Islet of Langerhans (tissue), 1 donor: ENCODE measurements around the gene ELL.

Experiments
- FAIRE-seq: peaks from one replicate; lab custom pipeline; 2011; peaks lifted over from hg19 to GRCh38; lab: Jason Lieb, UNC

ELL gene

DNA sequence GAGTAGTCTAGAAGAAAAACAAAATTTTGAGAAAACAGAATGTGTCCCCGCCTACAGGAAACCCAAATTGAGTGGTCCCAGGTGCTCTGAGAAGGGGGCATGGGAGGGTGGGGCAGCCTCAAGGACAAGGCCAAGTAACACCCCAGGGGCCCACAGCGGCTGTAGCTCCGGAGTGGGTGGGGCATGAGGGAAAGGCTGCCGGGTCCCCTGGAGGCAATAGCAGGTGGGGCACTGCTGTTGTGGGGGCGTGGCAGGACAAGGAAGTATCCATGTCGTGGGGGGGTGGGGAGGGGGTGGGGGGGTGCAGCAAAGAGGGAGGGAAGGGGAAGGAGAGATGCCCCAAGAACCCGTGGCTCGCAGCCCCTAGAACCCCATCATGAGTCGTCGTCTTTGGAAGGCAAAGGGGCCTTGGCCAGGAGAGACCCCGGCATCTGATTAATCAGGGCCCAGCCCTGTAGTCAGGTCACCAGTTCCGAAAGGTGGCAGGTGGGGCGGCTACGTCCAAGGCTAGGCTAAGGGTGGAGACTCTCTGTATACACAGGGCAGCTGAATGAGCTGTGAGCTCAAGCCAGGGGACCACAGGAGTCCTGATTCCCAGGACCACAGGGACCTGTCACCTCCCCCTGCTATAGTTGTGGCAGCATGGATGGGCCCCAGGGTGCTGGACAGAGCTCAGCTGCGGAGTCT lies 76.5 kb downstream of the ELL start:
- no peak for FAIRE-seq

- no peak for FAIRE-seq
Observed at GRCh38 chr19:18444513-18444912, 77.4 kb downstream of the ELL start.

DNA sequence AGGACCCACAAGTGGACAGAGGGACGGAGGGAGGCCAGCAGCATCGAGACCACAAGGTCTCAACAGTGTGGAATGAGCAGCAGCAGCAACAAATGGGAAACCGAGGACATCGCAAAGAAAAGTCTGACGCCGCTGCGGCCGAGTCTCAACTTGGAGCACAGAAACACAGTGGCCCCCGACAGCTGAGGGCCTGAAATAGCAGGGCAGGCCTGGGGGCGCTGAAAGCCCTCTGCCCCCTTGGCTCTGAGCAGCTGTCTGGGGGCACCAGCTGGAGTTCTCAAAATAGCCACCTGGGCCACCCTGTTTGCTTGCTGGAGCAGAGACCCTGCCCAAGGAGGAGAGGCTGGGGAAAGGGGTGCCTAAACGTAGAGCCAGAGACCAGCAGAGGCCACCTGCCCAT lies 78.0 kb downstream of the ELL start:
- FAIRE-seq, result no peak

DNA sequence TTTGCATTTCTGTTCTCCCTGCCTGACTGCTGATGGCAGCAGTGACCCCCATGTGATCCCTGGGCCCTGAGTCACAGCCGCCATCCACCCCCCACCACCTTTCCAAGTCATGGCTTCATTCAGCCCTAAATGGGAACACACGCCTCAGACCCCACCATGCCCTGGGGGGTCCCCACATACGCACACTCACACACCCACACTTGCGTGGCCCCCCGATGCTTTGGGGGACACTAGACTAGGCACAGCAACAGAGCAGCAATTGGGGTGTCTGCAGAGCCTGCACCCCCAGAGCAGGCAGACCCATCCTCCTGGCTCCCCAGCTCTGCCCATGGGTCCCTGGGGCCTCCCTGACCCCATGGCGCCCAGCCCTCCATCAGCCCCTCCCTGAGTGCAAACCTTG lies 78.5 kb downstream of the ELL start:
- FAIRE-seq, result no peak

DNA sequence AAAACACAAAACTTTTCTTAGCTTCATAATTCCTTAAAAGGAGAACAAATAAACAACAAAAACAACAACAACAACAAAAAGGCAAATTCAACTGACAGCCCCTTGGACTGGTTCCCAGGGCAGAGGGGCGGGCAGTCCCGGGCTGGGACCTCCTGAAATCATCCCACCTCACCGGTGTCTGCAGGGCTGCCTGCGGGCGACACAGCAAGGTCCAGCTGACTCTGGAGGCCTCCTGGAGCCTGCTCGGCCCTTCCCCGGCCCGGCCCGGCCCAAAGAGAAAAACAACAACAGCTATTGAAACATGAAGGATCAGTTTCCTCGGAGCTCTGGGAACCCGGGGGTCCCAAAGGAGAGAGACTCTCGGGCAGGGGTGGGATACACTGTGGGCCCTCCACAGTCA lies 78.9 kb downstream of the ELL start:
- no peak for FAIRE-seq

DNA sequence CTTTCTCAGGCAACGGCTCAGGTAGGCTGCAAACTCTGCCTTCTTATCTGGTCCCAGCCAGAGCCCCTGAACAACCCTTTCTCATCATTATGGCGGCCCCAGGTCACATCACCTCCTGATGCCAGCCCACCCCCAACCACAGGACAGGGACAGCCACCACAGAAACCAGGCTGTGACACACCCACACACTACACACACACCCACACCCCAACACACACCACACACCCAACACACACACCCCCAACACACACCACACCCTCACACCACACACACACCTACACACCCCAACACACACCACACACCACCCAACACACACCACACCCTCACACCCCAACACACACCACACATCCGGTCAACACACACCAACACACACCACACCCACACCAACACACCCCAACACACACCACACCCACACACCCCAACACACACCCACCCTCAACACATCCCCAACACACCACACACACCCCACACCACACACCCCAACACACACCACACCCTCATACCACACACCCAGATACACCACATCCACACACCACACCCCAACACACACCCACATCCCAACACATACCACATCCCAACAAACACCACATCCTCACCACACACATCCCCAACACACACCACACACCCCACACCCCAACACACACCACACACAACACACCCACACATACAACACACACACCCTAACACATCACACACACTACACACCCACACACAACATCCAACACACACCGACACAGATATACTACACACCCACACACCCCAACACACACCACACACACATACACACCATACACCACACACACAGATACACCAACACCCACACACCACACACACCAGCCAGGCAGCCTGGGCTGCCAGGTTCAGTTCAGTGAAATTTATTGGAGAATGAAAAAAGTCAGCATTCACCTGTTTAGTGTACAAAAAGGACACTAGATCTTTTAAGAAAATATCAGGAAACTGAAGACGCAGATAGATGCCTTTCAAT lies 79.8 kb downstream of the ELL start:
- FAIRE-seq, result no peak

- no peak for FAIRE-seq
Observed at GRCh38 chr19:18440936-18441803, 80.7 kb downstream of the ELL start.

- no peak for FAIRE-seq
Observed at GRCh38 chr19:18440415-18440877, 81.4 kb downstream of the ELL start.

GRCh38 chr19:18439910-18440237 lies 82.0 kb downstream of the ELL start:
- no peak for FAIRE-seq

GRCh38 chr19:18439025-18439909 lies 82.6 kb downstream of the ELL start:
- no peak for FAIRE-seq

DNA sequence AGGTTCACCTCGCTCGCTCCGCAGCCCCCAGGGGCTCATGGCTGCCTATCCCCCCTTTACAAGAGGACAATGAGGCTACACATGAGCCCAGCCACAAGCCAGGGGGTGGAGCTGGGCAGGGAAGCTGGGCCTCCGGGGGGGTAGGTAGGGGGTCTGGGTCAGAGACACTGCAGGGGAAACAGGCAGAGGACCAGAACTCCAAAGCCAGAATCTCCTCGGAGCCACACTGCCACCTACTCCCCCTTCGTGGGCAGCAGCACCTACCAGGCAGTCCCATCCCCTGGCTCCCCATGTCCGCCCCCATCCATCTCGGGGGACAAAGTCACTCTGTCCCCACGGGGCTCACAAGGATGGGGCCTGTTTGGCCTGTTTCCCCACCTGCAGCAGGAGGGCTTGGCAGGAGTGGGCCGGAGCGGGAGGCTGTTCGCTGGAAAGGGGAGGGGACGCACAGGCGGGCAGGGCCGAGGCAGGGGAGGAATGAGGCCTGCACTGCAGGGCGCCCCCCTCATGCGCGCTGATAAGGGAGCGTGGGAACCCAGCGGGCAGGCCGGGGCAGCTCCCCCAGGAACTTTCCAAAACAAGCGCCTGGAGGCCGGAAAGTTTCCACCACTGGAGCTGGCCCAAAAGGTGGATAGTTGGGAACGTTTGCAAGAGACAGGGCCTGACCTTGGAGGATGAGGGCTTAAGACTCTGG lies 83.4 kb downstream of the ELL start:
- no peak for FAIRE-seq

GRCh38 chr19:18437491-18438330 lies 84.2 kb downstream of the ELL start, which contains the start of gene ISYNA1:
Gene ISYNA1 (minus strand): TSS chr19:18438133. CDS start chr19:18437979, 154 bp downstream.
- no peak for FAIRE-seq

- no peak for FAIRE-seq
Observed at GRCh38 chr19:18436671-18437490, 85.0 kb downstream of the ELL start.

DNA sequence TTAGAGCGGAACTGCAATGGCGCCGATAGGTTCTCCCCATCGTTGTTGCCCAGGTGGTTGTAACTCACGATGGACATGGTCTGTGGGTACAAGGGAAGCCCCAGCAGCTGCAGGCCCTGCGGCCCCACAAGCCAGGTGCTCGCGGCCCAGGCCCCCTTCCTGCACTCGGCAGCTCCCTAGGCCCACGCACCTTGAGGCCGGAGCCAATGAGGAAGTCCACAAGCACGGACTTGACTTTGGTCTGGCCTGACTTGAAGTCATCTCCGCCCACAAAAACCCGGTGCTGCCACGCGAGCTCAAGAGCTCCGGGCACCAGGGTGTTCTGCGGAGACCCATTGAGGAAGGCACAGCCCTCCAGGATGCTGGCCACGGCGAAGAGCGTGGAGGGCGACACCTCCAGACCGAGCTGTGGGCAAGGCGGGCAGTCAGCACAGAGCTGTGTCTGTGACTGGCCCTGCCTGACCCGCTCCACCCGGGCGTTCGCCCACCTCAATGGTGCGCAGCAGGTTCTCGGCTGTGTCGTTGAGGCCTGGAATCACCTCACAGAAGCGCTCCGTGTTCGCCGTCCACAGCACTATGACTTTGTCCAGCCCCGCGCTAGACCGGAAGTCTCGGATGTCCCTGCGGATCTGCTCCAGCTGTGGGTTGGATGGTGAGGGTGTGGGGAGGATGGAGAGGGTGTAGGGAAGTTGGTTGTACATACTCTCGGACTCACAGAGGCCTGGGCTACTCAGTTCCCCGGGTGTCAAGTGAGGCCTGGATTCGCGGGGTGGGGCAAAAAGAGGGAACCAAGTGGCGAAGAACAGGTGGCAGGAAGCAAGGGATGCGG lies 85.8 kb downstream of the ELL start:
- no peak for FAIRE-seq

GRCh38 chr19:18435178-18435841 lies 86.6 kb downstream of the ELL start:
- no peak for FAIRE-seq

DNA sequence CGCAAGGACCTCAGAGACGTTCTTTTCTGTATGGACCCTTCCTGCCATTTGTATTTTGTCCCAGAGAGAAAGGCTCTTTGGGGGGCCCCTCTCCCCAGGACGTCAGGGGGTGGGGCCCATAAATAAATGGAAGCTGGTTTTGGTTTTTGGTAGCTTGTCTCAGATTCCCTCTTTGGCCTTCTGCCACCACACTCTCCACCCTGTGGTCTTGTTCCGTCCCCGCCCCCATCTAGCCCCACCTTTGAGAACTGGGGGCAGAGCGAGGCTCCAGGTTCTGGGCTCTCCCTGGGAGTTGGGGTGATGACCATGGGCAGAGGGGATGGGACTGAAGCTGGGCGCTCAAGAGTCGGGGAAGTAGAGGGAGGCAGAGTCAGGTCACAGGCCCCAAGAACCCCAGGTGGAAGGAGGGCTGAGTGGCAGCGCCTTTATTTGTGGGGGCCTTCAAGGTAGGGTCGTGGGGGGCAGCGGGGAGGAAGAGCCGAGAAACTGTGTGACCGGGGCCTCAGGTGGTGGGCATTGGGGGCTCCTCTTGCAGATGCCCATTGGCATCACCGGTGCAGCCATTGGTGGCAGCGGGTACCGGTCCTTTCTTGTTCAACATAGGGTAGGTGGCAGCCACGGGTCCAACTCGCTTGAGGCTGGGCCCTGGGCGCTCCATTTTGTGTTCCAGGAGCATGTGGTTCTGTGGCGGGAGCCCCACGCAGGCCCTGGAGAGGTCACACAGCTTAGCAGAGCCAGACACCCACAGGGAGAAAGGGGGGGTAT lies 87.3 kb downstream of the ELL start:
- FAIRE-seq, result no peak
